ENCODE data around the gene SLC38A10.

The SLC38A10 gene

DNA sequence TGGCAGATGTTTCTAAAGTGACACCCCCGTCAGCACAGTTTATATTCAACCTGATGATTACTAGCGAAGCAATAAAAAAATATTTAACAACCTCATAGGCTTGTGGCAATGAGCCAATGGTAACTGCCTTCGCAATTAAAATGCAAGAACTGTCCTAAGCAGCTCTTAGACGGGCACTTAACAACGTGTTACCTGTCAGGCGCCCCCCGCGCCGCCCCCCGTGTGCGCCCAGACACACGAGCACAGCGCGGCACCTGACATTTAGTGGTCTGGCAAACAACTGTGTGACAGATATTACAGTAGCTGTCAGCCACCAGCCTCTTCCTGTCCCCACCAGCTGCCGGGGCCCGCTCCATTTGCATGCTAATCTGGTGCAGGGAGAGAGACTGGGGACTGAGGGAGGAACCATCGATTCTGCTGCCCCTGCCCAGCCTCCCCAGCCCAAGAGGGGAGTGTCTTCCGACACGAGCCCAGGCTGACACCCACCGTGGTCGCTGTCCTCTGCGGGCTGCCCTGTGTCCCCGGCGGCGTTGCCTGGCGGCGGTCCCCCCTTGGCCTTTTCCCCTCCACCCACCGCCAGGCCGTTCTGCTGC, 43.3 kb downstream of the SLC38A10 start:
- DNase-seq, result no peak

DNA sequence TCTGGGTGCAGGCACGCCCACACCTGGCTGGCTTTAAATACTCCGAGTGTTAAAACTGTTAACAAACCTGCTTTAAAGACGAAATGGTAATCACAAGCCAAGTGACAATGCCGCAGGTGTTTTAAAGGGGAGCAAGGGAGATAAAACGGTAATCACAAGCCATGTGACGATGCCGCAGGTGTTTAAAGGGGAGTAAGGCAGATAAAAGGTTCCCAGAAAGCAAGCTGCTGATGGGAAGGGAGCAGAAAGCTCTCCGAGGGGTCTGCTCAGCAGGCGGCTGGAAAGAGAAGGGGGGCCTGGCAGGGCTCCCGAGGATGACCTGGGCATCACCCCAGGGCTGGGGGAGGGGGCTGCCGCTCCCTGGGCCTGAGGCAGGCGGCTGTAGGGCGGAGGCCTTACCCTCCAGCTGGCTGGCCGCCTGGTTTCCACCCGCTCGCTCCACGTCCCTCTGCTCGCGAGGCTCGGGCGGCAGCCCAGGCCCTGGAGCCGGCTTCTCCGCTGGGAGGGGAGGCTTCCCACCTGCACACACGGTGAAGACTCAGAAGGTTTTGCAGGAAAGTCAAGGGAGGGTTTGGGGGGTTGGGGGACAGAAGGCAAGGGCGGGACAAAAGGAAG, 43.9 kb downstream of the SLC38A10 start:
- DNase-seq, result no peak

DNA sequence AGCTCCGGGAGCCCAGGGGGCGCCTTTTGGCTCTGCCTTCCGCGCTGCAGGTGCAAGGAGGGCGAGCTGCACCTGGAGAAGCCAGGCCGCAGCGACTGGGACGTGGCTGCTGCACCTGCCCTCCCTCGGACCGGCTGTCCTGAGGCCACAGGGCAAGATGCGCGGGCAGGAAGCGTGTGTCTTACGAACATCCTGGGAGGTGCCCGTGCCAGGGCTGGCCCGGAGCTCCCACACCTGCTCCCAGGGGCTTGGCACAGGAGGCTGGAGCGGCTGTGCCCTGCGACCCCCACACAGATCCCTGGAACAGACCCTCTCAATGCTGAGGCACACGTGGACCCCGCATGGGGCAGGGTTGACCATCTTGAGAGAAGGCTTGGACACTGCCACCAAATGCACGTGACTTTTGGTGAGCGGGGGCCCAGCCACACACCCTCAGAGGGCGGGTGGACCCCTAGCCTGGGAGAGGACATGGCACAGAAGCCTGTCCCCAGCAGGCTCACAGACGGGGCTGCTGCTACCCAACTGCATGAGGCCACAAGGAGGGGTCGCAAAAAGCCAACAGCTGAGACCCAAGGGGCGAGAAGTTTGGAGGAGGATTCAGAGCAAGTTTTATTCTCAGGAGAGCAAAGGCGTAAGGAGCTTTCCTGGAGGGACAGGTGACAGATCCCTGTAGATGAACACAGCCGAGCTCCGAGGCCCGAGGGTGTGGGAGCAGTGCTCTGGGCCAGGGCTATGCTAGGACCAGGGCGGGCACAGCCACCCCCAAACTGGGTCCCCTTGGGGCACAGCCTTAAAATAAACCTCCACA, 44.6 kb downstream of the SLC38A10 start:
- no peak for DNase-seq

DNA sequence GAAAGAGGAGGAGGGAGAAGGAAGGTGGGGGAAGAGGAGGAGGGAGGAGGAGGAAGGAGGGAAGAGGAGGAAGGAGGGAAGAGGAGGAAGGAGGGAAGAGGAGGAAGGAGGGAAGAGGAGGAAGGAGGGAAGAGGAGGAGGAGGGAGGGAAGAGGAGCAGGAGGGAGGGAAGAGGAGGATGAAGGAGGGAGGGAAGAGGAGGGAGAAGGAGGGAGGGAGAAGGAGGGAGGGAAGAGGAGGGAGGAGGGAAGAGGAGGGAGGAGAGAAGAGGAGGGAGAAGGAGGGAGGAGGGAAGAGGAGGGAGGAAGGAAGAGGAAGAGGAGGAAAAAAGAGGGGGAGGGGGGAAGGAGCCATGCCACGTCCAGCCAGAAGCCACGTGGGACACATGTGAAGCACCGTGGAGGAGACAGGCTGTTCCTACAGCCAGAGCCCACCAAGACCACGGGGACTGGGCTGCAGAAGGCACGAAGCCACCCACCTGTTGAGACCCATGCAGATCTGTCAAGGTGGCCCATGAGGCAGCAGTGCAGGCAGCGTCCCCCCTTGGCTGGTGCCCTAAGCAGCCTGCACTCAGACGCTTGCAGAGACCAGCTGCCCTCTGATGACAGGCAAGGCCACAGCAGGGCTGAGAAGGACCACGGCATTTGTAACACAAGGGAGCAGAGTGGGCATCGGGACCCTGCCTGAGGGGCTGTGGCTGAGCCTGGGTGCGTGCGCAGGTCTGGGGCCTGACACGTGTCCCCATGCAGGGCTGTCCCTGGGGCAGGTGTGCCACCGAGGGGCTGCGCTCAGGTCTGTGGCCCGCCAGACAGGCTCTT, 45.7 kb downstream of the SLC38A10 start:
- no peak for DNase-seq

DNA sequence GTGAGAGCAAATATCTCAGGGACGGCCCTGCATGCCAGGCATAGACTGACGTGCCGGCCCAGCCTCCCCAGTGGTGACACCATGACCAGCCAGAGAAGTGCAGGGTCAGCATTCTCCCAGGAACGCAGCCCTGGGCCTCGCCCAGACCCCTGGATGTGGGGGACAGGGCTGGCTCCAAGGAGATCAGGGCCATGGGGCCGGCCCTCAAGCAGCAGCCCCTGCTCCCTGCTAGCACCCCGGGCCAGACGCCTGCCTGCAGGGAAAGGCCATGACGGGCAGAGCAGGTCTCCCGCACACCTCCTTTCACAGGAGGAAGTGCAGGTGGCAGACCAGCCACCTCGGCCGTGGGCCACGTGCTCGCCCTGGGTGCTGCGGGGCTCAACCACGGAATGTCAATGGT, 46.5 kb downstream of the SLC38A10 start:
- no peak for DNase-seq

DNA sequence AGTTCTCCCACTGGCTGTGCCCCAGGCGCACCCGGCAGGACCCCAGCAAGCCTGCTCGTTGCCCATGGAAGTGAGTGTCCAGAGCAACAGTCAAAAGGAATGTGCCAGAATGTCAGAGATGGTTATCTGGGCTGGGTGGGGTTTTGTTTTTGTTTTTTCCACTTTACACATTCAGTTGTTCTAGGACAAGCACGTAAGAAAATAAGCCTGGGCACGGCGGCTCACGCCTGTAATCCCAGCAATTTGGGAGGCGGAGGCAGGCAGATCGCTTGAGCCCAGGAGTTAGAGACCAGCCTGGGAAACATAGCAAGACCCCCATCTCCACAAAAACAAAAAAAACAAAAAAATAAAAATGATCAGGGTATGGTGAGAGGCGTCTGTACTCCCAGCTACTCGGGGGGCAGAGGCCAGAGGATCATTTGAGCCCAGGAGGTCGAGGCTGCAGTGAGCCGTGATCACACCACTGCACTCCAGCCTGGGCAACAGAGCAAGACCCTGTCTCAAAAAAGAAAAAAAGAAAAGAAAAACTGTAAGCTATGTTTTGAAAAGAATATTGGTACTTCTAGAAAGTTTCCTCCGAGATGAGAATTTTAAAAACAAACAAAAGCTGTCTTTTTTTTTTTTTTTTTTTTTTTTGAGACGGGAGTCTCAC, 47.6 kb downstream of the SLC38A10 start:
- no peak for DNase-seq

DNA sequence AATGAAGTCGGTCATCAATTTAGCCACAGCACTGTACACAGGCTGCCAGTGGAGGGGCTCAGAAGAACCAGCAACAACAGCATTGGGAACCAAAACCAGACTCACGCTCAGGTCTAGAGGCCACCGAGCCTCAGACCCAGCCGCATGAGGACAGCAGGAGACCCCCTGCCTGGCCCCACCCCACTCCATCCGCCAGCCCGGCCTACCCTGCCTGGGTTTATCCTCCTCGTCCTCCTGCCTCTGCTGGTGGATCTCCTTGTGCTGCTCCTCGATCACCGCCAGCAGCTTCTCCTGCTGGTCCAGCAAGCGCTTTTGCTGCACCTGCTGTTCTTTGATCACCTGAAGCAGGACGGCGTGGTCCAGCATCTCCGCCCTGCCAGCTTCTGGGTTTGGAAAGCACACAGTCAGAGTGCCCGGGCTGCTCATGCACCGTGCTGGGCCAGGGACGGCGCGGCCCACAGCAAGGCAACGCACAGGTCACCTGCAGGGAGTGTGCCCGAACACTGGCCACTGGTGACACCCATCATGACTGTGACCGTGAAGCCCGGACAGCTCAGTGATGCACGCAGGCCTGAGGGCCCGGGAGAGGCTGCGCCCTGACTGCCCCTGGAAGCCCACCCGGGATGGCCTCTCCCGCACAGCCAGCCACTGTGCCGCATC, 48.3 kb downstream of the SLC38A10 start:
- no peak for DNase-seq

DNA sequence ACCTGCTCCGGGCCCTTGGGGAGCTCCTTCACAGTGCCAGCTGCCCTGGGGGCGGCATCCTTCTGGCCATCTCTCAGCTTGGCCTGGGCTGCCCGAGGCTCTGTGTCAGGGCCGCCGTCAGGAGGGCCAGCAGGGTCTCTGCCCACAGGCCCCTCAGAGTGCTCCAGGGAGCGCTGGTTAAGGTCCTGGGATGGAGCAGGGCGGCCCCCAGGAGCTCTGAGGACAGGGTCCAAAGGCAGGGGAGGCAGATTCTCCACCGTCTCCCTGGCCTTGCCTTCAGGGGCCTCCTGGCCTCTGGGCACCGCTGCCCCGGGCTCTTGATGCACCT, 48.8 kb downstream of the SLC38A10 start:
- no peak for DNase-seq

DNA sequence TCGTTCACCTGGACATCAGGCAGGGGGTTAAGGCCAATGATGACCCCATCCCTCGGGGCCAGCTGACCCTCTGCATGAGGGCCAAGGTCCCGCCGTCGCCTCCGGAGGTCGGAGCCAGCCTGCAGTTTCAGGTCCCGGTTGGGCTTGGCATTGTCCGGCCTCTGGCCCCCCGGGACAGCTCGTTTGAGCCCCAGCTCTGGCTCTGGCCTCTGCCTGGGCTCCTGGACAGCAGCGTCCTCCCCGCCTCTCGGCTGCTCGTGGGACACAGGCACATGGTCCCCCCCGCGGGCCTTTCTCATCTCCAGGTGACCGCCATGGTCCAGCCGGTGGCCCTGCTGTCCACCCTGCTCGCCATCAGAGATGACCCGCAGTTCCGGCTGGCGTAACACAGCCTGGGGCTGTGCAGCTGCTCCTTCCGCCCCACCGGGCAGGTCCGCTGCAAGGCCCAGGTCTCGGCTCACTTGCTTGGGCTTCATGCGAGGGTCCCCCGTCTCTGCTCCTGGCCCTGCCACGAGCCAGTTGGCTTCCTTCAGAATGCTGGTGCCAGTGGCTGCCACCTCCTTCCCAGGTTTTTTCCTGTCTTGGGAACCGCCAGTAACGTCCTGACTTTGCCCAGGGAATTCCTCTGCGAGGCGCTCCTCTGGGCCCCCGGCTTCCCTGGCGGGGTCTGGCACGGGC, 49.3 kb downstream of the SLC38A10 start:
- DNase-seq, result no peak

DNA sequence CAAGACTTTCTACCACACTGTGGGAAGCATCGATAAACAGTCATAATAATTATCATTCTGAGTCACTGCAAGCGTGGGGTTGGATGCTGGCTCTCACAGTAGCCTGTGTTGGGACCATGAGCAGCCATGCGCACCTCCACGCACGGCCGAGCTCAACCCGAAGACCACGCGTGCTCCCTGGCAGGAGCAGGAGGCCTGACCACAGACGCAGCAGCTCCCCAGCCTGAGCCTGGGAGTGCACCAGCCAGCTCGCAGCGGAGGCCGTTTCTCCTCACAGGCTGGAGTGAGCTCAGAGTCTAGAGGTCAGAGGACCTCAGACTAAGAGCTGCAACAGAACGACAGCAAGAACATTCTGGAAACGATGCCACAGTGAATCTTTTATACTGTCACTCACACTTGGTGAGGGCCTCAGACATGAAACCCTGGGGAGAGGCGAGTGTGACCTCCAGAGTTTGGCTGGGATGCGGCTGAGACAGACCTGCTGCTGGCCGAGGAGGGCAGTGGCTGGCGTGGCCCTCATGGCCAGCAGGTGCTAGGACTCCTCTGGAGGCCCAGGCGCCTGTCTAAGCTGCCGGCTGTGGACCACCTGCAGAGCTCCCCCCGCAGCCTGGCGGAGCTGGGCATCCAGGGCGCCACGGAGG, 50.0 kb downstream of the SLC38A10 start:
- DNase-seq, result peak; percentile 89

DNA sequence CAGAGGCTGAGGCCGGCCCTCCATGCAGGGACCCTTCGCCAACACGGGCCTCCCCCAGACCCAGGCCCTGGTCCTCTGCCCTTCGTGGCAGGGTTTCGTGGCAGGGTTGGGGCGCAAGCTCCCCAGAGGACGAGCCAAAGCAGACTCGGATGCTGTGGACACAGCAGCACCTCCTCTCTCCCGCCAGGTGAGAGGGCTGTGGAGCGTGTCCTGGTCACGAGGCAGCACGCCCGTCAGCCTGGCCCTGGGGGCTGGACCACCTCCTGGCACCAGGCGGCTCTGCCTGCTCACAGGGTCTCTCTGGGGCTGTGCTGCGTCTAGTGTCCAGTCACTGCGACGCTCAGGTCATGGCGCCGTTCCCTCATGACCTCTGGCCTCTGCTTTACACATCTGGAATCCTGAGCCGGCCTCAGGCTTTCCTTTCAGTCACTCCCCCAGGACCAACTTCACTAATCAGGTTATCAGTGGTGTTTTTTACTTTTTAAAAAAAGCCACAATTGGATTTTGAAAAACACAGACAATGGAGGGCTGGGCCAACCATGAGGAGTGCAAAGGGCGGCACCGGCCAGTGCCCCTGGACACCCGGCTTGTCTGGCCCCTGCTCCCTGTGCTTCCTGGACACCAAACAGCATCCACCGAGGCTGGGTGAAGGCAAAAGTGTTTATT, 50.6 kb downstream of the SLC38A10 start:
- no peak for DNase-seq

DNA sequence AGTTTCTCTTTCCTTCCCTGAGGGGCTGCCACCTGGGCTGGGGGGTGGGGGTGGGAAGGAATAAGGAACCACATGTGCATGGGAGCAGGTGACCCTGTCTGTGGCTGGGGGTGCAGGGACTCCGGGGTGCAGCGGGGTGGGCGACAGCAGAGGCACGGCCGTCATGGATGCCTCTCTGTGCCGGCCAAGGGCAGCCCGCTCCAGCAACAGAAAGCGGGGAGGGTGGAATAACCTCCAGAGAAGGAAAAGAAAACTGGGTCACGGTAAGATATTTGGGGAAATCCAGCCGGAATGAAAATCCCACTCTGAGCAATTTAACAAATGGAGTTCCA, 51.8 kb downstream of the SLC38A10 start:
- no peak for DNase-seq

DNA sequence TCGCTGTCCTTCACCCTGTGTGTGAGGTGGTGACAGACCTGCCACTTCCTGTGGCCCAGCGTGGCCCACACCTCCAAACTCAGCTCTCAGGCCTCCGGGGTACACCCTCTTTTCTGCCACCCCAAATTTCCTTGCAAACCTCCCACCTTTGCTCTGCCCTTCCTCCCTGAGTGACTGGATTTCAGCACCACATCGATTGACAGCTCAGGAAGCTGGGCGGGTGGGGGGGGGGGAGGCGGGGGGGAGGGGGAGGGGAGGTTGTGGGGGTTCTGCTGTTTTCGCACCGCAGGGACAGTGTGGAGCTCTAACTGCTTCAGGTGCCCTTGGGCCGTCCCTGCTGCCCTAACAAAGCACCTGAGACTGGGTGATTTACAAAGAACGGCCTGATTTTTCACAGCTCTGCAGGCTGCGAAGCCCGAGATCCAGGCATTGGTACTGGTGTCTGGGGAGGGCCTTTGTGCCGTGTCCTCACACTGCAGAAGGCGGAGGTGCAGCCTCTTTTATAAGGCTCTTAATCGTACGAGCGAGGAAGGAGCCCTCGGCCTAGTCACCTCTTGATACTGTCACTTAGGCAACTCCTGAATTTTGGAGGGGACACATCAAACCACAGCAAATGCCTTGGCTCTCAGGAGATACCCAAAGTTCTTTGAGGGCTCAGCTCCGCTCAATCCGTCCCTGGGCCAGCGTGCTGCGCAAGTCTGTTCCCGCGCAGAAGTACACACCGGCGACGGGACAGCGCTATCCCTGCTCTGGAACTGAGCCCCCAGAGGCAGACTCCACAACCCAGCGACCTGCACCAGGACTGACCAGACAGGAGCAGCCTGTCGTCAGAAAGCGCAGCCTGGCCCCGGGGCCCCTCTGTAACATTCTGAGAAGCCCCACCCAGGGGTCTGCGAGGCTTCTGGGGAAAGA, 52.4 kb downstream of the SLC38A10 start:
- no peak for DNase-seq

DNA sequence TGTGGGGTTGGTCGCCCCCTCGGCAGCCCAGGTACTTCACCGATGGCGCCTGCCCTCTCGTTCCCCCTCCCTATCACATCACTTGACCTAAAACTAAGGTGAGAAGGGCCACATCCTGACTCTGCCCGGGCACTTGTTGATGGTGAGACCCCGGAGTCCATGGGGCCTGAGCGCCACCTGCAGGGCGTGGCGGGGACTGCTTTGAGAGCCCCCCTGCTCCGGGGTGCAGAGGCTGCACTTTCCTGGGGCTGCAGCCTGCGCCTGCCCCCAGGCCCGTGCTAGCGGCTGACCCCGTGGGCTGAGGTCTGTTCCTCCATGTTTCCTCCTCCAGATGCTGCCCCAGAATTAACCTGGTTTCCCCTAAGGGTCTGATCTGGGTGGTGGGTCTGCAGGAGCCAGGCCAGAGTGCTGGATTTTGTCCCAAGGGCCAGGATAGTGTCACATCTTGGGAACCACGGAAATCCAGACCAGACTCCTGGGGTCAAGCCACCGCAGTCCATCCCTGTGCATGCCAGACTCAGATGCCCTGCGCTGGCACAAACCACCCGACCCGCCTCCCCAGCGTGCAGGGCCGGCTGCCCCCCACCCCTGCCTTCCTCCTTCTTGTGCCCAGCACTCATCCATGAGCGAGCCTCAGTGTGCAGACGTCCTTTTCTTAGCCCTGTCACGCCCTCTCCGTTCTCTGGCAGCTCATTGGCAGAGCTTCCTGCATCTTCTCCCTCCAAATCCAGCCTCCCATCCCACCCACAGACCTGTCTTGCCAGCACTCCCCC, 53.3 kb downstream of the SLC38A10 start:
- DNase-seq, result no peak

DNA sequence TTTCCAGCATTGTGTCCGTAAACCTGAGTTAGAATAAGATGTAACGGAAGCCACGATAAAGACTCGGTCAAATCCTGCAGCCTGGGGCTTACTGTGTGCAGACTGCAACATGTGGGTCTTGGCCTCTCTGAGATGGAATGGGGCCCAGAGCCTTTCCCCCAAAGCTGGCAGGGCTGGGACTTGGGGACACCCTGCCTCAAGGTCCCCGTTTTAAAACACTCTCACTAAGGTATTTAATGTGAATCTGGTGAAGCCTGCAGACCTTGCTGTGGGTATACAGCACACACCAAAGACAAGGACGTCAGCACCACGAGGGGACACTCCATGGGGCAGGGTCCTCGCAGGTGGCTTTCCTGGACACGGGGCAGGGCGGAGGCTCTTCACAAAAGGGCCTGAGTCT, 53.9 kb downstream of the SLC38A10 start:
- DNase-seq, result no peak

DNA sequence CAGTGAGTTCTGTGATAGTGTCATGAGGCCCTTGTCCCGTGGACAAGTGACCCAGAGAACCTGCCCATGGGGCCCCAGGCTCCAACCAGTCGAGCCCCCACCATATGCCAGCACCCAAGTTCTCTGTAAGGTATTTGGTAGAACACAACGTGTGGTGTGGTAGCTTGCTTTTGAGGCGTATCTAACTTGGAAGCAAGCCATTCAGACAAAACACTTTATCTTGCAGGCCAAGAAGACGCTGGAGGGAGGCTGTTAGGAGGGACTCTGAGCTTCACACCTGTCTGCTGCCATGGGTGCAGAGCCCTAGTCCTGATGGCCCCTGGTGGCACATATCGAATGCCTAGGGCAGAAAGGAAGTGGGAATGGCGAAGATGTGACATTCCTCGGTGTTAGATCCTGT, 54.3 kb downstream of the SLC38A10 start:
- DNase-seq, result no peak

DNA sequence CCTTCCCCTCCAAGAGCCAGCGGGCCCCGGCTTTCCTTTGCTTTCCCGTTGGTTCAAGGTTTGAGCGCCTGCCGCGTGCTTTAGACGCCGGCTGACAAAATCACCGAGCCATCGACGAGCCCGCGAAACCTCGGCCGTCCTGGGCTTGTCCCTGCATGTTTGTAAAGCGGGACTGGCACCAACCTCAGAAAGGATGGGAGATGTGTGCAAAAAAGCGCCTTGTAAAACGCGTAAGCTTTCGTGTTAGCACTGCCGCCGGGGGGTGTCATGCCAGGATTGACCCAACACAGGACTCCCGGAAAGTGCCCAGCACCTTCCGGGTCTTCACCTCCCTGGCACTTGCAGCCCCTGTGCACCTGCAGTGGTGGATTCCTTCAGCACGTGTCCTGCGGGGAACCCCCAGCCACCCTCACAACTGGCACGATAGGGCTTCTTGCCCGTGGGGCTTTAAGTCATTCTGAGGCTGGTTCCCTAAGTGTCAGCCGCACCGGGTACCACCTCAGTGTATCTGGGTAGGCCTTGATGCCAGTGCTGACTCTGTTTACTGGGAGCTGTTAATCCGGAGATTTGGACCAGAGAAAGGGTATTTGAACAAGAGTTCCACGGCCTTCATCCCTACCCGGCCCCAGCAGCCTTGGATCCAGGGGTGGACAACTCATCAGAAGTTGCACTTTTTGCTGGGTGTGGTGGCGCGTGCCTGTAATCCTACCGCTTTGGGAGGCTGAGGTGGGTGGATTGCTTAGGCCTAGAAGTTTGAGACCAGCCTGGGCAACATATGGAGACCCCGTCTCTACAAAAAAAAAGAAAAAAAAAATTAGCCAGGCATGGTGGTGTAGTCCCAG, 55.2 kb downstream of the SLC38A10 start:
- no peak for DNase-seq

Data from kidney glomerular epithelial cell (primary cell).